Measurements from ENCODE around the gene CDH6. TPM values are rescaled to one million over a fixed set of nuclear protein-coding genes. Genes with fewer than 3 reads are reported as not detected.

CDH6 gene
- total RNA-seq, 1 donor from 2014 or later, result 17.9 TPM

DNA sequence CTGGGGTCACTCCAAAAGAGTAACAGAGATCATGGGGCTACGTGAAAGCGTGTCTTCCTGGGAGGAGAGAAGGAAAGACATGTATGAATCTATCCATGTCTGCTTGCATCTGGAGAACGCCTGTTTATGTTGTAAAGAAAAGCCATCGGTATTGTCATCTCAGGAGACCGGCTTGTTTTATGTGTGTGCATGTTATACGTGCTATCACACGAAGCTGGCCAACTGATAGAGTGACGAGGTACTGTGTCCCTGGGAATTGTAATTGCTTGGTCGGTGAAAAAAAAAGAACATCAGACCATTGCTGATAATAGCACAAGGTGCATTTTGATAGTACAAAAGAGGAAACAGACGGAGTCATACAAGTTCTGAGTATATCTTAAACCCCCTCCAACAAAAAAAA is 370 bp upstream of the CDH6 start:
- H3K36me3 Mint-ChIP-seq, result peaks cover 8% of the 10 kb centered on the region
- H3F3A ChIP-seq (ENCODE audit: low read depth), result peaks cover 22% of the 10 kb centered on the region
- peak overlapping the region; percentile 96 for H3K4me3 Mint-ChIP-seq
- peak overlapping the region; percentile 100 for H3K4me2 ChIP-seq
- no peak for DNase-seq (ENCODE audit: low spot score)
- peak overlapping the region; percentile 61 for H3K27ac Mint-ChIP-seq
- TF ChIP-seq EZH2 (IDR thresholded peaks at IDR 0.05) (no peak), EZH2phosphoT487 (IDR thresholded peaks at IDR 0.05) (no peak)
- TF ChIP-seq, protein P1, sequence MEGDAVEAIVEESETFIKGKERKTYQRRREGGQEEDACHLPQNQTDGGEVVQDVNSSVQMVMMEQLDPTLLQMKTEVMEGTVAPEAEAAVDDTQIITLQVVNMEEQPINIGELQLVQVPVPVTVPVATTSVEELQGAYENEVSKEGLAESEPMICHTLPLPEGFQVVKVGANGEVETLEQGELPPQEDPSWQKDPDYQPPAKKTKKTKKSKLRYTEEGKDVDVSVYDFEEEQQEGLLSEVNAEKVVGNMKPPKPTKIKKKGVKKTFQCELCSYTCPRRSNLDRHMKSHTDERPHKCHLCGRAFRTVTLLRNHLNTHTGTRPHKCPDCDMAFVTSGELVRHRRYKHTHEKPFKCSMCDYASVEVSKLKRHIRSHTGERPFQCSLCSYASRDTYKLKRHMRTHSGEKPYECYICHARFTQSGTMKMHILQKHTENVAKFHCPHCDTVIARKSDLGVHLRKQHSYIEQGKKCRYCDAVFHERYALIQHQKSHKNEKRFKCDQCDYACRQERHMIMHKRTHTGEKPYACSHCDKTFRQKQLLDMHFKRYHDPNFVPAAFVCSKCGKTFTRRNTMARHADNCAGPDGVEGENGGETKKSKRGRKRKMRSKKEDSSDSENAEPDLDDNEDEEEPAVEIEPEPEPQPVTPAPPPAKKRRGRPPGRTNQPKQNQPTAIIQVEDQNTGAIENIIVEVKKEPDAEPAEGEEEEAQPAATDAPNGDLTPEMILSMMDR (IDR thresholded peaks at IDR 0.05), result no peak
- peaks cover 10% of the 10 kb centered on the region for H4K20me1 ChIP-seq (ENCODE audit: low read depth)
- H3K36me3 ChIP-seq, result no peaks in the 10 kb centered on the region
- H3K79me2 ChIP-seq (ENCODE audit: low read depth), result peaks cover 41% of the 10 kb centered on the region
- H3K4me3 ChIP-seq, result peak overlapping the region; percentile 97
- H3K9me3 Mint-ChIP-seq, result peaks cover 3% of the 10 kb centered on the region
- H3K27me3 ChIP-seq, result peaks cover 34% of the 10 kb centered on the region
- H3K9me3 ChIP-seq (ENCODE audit: low read depth), result no peaks in the 10 kb centered on the region
- H2AFZ ChIP-seq (replicated peaks), result peak overlapping the region; percentile 21
- no peak overlapping the region for H3K9ac ChIP-seq
- H3K27ac ChIP-seq, result no peak overlapping the region
- peaks cover 17% of the 10 kb centered on the region for H3K27me3 Mint-ChIP-seq (ENCODE audit: insufficient read depth, low read depth)
- peaks cover 35% of the 10 kb centered on the region for H3K4me1 ChIP-seq
- H3K4me1 Mint-ChIP-seq, result peaks cover 44% of the 10 kb centered on the region

DNA sequence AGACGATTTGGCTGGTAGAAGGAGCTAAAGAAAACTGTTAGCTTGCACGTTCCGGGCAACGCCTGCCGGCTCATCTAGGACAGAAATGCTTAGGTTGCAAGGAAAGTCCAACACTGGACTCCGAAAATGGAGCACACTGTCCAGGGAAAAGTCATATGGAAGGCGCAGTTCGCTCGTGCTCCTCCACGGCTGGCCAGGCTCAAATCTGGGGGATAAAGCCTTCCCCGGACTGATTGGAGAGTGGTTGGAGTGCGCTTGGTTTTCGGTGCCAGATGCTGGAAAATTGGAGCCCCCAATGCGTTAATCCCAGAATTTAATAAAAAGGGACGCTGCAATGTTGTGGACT is 955 bp downstream of the CDH6 start:
- peaks cover 6% of the 10 kb centered on the region for H3K36me3 Mint-ChIP-seq
- no peak for TF ChIP-seq EZH2phosphoT487 (IDR thresholded peaks at IDR 0.05)
- TF ChIP-seq, protein P1 (IDR thresholded peaks at IDR 0.05), result no peak
- no peak for TF ChIP-seq EZH2 (IDR thresholded peaks at IDR 0.05)
- H3K27me3 ChIP-seq, result peaks cover 34% of the 10 kb centered on the region
- no peaks in the 10 kb centered on the region for H3K9me3 ChIP-seq (ENCODE audit: low read depth)
- peaks cover 53% of the 10 kb centered on the region for H3K79me2 ChIP-seq (ENCODE audit: low read depth)
- H3K4me3 Mint-ChIP-seq, result peak overlapping the region; percentile 96
- H3K27ac Mint-ChIP-seq, result peak overlapping the region; percentile 90
- peak; percentile 14 for DNase-seq (ENCODE audit: low spot score)
- H3F3A ChIP-seq (ENCODE audit: low read depth), result peaks cover 22% of the 10 kb centered on the region
- H3K27ac ChIP-seq, result no peak overlapping the region
- no peaks in the 10 kb centered on the region for H3K36me3 ChIP-seq
- peak overlapping the region; percentile 56 for H3K9ac ChIP-seq
- H3K27me3 Mint-ChIP-seq (ENCODE audit: insufficient read depth, low read depth), result peaks cover 14% of the 10 kb centered on the region
- H2AFZ ChIP-seq (replicated peaks), result peak overlapping the region; percentile 79
- H3K4me3 ChIP-seq, result peak overlapping the region; percentile 97
- H3K9me3 Mint-ChIP-seq, result no peaks in the 10 kb centered on the region
- peaks cover 35% of the 10 kb centered on the region for H3K4me1 ChIP-seq
- H4K20me1 ChIP-seq (ENCODE audit: low read depth), result peaks cover 10% of the 10 kb centered on the region
- peak overlapping the region; percentile 100 for H3K4me2 ChIP-seq
- peaks cover 47% of the 10 kb centered on the region for H3K4me1 Mint-ChIP-seq

DNA sequence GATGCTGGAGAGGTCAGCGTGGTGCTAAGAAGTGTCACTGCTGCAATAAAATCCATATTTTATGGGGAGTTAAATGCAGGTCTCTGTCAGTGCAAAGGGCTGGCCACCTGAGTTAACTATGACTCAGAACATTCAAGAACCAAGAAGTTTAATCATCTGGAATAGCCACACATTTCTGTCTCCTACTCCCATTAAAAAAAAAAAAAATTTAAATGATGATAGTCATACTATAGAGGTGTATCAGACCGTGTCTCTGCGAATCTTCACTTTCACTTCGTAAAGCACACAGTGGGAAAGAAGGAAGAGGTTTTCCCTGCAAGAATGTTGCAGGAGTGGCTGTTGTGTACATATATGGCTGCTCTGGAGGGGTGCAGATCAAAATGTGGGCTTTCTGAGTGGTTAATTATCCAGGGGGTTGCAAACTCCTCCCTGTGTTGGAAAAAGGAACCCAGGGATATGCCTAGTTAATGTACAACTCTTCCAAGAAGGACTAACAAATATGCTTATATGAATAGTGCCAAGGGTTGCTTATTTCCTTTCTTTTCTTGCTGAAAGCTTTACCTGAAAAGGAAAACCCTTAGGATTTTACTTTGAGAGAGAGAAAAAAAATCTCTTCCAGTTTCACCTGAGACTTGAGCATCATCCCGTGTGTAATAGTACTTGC is 1.5 kb downstream of the CDH6 start:
- Histone ChIP-seq H3K4me2 (peak overlapping the region; percentile 100), H3K36me3 (no peaks in the 10 kb centered on the region), H3K79me2 (ENCODE audit: low read depth) (peaks cover 54% of the 10 kb centered on the region), H3K4me3 (peak overlapping the region; percentile 97), H3K9me3 (ENCODE audit: low read depth) (no peaks in the 10 kb centered on the region), H3K27ac (no peak overlapping the region), H4K20me1 (ENCODE audit: low read depth) (peaks cover 10% of the 10 kb centered on the region), H3K4me1 (peaks cover 35% of the 10 kb centered on the region), H3K9ac (no peak overlapping the region), H2AFZ (replicated peaks) (peak overlapping the region; percentile 79), H3F3A (ENCODE audit: low read depth) (peaks cover 22% of the 10 kb centered on the region), H3K27me3 (peaks cover 34% of the 10 kb centered on the region)
- peak overlapping the region; percentile 44 for H3K27ac Mint-ChIP-seq
- peaks cover 14% of the 10 kb centered on the region for H3K27me3 Mint-ChIP-seq (ENCODE audit: insufficient read depth, low read depth)
- no peaks in the 10 kb centered on the region for H3K9me3 Mint-ChIP-seq
- H3K36me3 Mint-ChIP-seq, result peaks cover 10% of the 10 kb centered on the region
- H3K4me1 Mint-ChIP-seq, result peaks cover 47% of the 10 kb centered on the region
- no peak for TF ChIP-seq EZH2phosphoT487 (IDR thresholded peaks at IDR 0.05)
- TF ChIP-seq, protein P1 (IDR thresholded peaks at IDR 0.05), result no peak
- TF ChIP-seq EZH2 (IDR thresholded peaks at IDR 0.05), result no peak
- H3K4me3 Mint-ChIP-seq, result peak overlapping the region; percentile 96
- no peak for DNase-seq (ENCODE audit: low spot score)
